Loucy (cell line): Measurements from ENCODE around the gene STX7.

ENCODE experiments used
- EZH2phosphoT487 ChIP-seq: fragments of 200-600 bp; IDR thresholded peaks from 2 replicates; pipeline ENCODE4 v1.6.1; 2018; ENCODE audit warnings: antibody characterized with exemption, mild to moderate bottlenecking, moderate library complexity, borderline replicate concordance
- TF ChIP-seq, protein P1 (sequence below): fragments of 200-600 bp; sonication (generic); conservative IDR thresholded peaks from 2 replicates; pipeline ENCODE4 v1.5.1; 2014; ENCODE audit warnings: mild to moderate bottlenecking, antibody characterized with exemption, low read length

- TF ChIP-seq, protein P1, sequence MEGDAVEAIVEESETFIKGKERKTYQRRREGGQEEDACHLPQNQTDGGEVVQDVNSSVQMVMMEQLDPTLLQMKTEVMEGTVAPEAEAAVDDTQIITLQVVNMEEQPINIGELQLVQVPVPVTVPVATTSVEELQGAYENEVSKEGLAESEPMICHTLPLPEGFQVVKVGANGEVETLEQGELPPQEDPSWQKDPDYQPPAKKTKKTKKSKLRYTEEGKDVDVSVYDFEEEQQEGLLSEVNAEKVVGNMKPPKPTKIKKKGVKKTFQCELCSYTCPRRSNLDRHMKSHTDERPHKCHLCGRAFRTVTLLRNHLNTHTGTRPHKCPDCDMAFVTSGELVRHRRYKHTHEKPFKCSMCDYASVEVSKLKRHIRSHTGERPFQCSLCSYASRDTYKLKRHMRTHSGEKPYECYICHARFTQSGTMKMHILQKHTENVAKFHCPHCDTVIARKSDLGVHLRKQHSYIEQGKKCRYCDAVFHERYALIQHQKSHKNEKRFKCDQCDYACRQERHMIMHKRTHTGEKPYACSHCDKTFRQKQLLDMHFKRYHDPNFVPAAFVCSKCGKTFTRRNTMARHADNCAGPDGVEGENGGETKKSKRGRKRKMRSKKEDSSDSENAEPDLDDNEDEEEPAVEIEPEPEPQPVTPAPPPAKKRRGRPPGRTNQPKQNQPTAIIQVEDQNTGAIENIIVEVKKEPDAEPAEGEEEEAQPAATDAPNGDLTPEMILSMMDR: no peak
- no peak for TF ChIP-seq EZH2phosphoT487
Measured at GRCh38 chr6:132459605-132459952, 53.3 kb downstream of the STX7 start.
